HG03135 (cell line): ENCODE results near the gene SPATA32.
"Not testable (repeated sequence)": the region's sequence is repeated elsewhere in the genome, so short reads cannot be mapped to it uniquely, and the experiment has no call there.

ENCODE experiments used
- ATAC-seq: cut with Tn5 transposase; IDR thresholded peaks from one replicate; pipeline ENCODE4 v1.9.1; 2021; ENCODE audit warnings: mild to moderate bottlenecking, moderate library complexity; ENCODE audit not compliant: unreplicated experiment

The SPATA32 gene, protein sequence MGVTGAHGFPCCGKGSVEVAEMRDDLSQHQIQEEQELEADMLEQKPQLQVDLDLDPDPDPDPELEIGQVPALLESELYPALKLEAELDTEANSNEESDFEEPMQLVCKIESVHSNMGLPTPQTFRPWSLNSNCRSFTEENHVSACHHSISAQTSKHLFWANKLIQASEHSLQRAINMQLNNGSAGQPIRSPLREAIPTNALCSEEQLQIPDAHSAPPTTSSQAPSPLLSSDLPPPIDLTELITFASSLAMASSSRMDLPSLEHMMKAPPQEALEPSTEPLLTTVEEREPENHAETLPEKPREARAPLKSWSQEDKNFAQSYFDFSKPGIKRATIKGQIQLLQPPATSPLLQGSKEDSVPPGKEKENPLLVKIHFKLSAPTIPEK

DNA sequence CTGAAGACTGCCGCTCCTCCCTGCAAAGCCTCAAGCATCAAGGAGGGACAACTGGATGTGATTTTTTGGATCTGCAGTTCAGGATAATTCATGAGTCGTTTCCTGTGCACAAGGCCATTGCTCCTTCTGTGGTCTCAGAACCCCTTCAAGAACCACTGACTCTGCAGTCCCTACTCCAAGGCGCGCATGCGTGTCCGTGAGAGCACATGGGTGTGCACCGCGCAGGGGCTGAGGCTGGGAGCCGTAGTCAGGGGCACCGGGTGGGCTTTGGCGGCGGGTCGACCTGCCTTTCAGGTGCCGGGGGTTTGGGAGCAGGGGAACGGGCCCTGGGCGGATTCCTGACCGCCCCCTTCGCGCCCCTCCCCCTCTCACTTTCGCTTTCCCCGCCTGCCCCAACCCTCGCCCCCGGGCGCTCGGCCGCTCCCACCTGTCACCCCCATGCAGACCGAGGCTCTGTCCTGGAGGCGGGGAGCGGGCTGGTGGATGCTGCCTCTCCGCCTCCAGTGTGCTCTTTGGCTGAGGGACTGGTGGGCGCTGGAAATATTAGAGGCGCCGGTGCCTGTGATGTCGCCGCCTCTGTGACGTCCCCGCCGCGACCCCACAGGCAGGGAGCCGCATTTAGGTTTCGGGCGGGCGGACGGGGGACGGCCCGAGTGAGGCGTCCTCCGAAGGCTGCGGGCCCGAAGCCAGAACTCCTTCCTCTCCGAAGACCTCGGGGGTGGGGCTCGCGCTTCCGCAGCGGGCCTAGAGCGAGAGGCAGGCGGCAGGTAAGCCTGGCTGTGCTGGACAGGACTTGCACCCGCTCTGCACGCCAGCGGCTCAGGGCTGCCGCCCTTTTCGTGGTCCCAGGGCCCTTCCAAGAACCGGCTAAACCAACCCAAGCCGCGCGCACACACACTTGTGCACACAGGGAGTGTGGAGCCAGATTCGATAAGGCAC lies at the start of gene SPATA32:
TSS of gene SPATA32 (minus strand) at position 518 of the 939 bp plus-strand sequence. CDS start at position 440, 78 bp downstream.
- ATAC-seq = peak; percentile 59

DNA sequence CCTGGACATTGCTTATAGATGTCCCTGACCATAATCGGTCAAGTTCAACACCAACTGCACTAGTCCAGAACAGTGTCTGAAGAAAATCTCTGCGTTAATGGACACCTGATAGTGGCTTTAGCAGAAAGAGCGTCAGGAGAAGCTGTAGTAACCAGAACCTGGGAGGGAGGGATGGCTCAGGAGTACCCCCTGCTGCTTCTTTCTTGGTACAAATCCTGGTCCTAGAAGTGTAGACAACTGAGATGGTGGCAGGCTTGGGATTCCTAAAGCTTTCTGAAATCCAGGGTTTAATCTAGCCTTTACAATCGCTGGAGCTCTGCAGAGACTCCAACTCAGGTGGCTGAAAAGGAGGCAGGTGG lies 49.5 kb upstream of the SPATA32 start:
- no peak for ATAC-seq

DNA sequence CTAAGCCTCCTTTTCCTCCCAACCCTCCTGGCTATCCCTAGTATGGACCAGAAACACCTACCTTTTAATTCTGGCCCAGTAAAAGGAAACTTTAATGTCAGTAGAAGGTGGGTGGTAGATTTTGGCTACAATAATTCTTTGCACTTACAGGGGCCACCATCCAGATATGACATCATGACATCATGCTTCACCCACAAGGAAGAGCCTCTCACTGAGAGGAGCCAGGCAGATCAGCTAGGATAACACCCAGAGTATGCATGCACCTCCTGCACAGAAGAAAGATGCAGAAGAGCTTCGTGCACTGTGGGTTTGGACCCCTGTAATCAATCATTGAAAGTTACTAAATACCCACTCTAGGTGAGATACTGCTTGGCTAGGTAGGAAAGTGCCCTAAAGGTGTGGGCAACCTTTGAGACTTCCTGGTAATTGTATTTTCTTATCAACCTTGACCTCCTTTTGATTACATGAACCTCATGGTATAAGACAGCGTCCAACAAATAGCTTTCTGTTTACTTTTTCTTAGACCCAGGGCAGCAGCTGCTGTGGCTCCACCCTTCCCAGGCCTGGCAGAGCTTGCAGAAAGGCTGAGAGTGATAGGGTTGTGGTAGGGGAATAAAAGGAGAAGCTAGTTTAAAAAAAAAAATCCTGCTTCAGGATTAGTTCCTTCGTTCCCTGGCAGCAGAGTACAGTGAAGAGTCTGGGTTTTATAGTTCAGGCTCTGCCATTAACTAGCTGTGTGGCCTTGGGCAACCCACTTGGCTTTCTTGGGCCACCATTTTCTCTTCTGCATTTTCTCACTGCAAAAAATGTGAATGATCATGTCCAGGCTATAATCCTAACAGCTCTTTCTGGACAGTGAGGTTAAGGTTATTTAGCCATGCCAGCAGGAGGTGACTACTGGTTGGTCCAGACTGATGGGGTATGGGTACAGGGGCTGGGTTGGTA lies 48.8 kb upstream of the SPATA32 start:
- no peak for ATAC-seq

DNA sequence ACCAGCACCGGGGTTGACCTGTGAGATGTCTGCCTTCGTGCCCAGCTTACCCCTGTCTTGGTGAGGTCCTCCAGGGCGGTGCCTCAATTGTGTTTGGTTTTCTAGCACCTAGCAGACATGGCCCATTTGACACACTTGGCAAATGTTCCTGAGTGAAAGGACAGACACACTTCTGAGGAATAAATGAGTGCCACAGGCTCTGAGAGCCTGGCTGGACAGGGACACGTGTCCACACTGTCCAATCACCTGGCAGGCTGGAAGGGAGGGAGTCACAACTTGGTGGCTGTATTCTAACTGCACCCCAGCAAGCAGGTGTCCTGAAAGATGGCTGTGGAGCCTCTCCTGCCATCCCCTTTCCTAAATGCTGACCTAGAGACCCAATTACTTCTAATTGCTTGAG lies 47.5 kb upstream of the SPATA32 start:
- no peak for ATAC-seq

DNA sequence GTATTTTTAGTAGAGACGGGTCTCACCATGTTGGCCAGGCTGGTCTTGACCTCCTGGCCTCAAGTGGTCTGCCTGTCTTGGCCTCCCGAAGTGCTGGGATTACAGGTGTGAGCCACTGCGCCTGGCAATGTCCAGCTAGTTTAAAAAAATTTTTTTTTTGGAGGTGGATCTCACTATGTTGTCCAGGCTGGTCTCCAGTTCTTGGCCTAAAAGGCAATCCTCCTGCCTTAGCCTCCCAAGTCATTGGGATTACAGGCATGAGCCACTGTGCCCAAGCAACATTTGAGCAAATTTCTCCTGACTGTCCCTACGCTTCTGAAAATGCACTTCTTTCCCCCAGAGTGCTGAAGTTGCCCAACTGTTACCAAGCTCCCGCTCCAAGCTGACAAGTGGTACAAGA lies 46.9 kb upstream of the SPATA32 start:
- no peak for ATAC-seq

DNA sequence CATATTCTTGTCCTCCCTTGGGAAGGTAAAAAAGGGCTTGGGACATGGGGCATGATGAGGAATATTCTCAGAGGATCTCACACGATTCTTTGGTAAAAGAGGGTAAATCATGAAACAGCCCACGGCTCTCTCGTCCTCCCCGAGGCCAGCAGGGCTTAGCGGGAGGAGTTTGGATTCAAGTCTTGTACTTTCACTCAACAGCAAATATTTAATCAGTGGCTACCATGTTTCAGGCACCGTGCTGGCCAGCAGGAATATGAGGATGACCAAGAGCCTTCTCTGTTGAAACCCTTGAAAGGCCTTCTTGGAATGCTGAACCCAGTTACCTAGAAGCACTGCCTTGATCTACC lies 46.1 kb upstream of the SPATA32 start:
- ATAC-seq = no peak

DNA sequence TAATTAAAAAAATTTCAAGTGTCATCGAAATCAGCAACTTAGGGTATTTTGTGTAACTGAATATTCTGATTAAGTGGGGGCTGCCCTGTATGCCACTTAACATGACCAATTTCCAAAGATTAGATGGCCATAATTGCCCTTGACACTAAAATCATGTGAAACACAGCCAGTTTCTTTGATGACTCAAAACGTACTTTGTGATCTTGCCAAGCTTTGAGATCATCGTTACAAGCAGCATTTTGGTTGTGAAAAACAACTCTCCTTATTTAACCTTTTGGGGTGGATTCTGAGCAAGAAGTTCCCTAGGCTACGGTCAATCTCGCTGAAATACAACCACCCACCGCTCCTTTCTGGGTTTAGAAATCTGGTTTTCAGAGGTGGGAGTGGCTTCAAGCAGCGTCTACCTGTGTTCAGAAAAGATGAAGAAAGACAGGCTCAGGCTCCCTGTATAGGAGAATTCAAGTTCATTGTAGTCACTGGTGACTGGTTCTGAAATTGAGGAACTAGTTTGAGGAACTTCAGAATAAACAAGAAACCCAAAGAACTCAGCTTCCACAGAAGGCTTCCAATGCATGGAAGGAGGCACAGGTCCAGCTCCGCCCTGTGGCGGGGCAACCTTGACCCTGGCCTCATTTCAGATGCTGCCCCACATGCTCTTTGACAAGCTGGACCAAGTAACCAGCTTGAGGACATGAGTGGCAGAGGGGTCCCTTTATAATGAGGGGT lies 45.6 kb upstream of the SPATA32 start:
- no peak for ATAC-seq

DNA sequence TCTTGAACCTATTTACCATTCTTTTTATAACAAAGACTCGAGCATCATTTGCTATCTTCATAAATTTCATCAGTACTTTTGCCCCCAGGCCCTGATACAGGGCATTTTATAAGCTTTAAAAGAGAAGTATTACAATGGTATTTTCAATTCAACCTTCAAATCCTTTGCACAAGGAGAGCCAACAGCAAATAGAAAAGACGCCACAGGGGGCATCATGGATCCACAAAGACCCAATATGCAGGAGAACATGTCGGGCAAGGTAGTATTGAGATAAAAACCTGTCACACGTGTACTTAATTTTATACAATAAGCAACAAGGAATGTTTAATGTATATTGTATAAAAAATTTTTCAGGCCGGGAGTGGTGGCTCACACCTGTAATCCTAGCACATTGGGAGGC lies 44.7 kb upstream of the SPATA32 start:
- no peak for ATAC-seq

DNA sequence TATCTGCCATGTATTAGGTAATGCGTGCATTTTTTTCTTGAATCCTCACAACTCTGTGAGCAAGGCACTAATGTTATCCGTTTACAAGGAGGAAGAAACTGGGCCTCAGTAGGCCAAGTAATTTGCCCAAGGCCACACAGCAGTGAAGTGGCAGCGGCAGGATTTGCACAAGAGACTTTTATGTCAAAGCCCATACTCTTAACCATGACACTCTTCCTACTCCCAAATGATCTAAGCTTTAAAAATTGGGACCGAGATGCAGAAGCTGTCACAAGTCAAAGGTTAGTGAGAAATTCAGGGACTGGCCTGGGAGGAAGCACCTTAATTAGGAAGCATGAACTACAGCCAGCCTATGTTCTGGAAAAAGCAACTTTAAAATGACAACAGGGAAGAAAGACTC lies 44.2 kb upstream of the SPATA32 start:
- no peak for ATAC-seq

DNA sequence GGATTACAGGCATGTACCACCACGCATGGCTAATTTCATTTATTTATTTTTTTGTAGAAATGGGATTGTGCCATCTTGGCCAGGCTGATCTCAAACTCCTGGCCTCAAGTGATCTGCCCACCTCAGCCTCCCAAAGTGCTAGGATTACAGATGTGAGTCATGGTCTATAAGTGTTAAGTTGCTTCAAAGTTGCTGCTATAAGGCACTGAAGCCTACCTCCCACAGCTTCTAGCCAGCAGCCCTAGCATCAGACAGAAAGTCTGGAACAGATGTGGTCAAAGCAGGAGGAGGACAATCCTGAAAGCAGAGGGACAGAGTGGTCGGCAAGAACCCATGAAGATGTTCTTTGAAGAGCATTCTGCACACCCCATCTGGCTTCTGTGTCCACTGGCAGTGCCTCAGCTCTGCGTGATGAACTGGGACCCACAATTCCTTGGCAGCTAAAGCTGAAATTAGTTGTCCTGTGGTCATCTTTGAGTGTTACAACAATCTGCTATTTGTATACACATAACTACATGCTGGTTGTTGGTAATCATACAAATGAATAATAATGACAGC lies 43.7 kb upstream of the SPATA32 start:
- no peak for ATAC-seq

DNA sequence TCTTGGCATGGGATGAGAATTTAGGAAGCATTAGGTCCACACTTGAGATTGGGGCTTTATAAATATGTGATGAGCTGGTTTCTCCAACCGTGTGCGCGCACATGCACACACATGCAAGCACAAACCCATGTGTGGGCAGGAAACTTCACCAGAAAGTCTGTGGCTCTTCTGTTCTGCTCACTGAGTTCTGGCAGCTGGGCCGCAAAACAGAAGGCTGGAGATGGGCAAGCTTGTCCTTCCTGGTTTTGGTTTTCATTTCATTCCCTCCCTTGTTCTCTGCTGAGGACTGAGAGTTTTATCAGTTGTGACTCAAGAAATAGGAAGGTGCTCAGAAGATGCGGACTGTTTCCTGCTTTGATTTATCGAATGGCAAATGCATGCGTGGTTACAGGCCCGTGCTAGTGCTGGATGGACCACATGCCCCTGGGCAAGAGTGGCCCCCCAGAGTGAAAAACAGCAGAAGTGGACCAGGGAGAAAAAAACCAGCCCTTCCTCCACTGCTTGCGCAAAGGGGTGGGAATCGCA lies 40.8 kb upstream of the SPATA32 start:
- peak; percentile 53 for ATAC-seq

DNA sequence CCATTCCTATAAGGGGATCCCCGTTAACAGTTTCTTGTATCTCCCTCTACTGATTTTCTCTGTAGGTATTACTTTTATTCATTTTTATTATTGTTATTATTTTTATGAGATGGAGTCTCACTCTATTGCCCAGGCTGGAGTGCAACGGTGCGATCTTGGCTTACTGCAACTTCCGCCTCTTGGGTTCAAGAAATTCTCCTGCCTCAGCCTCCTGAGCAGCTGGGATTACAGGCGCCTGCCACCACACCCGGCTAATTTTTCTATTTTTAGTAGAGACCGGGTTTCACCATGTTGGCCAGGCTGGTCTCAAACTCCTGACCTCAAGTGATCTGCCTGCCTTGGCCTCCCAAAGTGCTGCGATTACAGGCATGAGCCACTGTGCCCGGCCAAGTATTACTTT lies 40.3 kb upstream of the SPATA32 start:
- not testable (repeated sequence) for ATAC-seq

DNA sequence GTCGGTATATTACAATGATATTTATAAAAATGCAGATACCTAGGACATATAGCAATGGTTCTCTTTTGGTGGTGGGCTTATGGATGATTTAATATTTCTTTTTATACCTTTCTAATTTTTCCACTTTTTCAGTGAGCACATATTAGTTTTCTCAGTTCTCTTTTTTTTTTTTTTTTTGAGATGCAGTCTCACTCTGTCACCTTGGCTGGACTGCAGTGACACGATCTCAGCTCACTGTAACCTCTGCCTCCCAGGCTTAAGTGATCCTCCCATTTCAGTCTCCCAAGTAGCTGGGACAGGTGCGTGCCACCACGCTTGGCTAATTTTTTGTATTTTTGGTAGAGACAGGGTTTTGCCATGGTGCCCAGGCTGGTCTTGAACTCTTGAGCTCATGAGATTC lies 39.8 kb upstream of the SPATA32 start:
- no peak for ATAC-seq

DNA sequence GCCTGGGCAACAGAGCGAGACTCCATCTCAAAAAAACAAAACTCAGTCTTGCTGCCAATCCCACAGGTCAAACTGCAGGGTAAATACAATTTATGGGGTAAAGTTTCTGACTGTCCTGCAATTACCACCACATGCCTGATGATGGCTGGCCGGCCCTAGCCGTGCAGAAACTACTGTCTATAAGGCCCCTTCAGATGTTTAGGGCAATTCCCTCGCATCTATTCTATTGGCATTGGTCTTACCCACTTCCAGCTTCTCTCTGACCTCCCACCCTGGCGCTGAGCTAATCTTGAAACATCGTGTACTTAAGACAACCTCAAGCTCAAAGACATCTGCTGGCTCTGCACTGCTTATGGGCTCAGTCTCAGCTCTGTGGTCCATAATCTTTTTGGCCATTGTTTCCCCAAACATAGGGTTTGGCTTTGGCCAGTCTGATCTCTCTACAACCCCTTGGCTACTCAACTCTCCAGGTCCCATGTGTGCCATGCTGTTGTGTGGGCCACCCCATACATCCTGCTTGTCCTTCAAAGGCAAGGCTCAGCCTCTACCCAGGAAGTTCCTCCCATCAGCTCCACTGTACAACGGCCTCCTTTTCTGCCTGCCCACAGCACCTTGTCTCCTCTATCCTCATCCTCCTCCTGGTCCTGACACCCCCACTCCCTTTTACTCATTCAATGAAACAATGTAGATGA lies 38.3 kb upstream of the SPATA32 start:
- ATAC-seq = no peak

DNA sequence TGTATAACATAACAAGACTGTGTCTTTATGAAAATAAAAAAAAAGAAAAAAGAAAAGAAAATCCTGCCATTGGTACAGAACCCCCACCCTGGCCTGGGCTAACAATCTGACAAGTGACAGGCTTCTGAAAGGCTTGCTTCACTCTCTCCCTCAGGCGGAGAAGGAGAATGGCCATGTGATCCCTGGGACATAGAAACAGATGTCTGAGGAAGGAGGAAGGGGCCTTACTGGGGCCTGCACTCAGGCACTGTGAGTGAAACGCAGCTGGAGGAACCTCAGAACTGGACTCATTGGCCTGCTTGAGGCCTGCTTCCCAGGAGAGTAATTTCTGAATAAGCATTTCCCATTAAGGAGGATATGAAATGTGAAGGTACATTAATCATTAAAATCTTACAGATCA lies 37.5 kb upstream of the SPATA32 start:
- no peak for ATAC-seq

DNA sequence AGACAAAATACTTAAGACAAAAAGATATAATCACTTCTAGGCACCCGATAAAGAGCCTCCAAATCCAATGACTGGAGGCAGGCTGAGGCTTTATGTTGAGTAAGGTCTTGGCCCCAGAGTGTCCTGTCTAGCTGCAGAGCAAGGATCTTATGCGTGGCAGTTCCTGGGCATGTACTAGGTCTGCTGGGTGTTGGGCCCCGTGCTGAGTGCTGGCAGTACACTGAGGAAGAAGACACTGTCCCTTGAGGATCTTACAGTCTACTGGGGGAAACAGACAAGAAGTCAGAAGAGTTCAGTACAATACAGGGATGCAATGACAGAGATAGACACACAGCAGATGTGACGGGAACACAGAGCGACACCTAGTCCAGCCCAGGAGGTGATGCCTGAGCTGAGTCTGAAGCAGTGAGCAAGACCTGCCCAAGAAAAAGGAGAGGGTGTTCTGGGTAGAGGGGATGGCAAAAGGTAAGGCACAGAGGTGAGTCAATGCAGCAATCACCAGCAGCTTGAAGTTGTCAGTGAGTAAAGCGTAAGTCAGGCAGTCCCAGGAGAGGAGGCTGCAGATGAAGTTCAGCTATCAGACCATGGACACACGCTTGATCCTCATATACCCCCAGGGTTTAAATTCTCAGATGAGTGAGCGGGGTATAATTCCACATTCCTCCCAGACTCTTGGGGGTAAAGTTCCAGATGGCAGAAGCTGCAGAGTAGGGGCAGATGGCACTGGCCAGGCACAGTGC lies 36.8 kb upstream of the SPATA32 start:
- no peak for ATAC-seq

DNA sequence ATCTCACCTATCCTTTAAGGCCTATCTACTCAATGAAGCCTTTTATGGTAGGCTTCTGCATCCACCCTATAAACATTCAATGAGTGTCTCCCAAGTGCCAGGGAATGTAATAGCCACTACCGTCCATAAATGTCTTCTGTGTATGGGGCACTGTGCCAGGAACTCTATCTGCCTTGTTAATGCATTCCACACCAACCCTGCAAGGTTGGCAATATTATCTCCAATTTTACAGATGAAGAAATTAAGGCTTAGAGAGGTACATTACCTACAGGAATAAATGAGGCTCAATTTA lies 34.9 kb upstream of the SPATA32 start:
- no peak for ATAC-seq

DNA sequence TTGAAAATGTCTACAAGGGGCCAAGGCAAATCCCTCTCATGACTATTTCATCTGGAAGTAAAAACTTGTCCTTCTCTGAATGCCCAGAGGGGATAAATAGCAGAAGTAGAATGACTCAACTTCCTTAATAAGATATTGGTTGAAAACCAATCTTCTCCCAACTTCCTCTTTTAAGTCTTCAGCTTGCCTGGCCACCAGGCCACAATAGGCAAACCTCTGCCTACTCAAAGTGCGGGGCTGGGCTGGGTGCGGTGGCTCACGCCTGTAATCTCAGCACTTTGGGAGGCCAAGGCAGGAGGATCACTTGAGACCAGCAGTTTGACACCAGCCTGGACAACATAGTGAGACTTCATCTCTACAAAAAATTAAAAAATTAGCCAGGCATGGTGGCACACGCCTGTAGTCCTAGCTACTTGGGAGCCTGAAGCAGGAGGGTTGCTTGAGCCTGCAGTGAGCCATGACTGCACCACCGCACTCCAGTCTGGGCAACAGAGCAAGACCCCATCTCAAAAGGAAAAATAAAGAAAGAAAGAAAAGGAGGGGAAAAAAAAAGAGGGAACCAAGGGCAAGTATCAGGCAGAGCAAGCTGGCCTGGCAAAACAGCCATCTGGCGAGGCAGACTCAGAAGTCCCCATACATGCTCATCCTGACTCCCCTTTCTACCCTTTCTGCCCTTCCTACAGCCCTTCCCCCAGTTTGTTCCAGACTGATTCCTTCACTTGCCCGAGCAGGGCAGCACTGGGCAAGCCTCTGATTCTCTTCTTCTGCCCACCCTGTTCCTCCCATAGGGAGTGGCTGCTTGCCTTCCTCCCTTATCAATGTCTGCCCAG lies 34.3 kb upstream of the SPATA32 start:
- no peak for ATAC-seq
